Naive thymus-derived CD4-positive, alpha-beta T cell (primary cell): Measurements from ENCODE around the gene DOK6. TPM values are rescaled to one million over a fixed set of nuclear protein-coding genes. Genes with fewer than 3 reads are reported as not detected.

Experiments
- ATAC-seq: fragments of 150-1000 bp; cut with Tn5 transposase; 2 replicates; pipeline ENCODE4 v1.10.0; 2021; ENCODE audit warnings: mild to moderate bottlenecking, moderate library complexity
- CTCF ChIA-PET: fragments of 350-600 bp; sonication (Branson Sonifier 250); formaldehyde crosslinking; loops from one replicate; lab custom pipeline; 2021; ENCODE audit warnings: antibody characterized with exemption; lab: Charles Lee
- POLR2A ChIA-PET: fragments of 350-600 bp; sonication (Branson Sonifier 250); formaldehyde crosslinking; loops from one replicate; lab custom pipeline; 2021; ENCODE audit warnings: antibody characterized with exemption, inconsistent platforms; lab: Charles Lee
- DNase-seq, 9 donors: peaks; one replicate each; pipeline versions ENCODE4 v3.0.0 to v3.0.0-alpha.2; 2020 to 2022; ENCODE audit warnings: mixed read lengths in 1 of 9
- H3K27ac ChIP-seq: one replicate; pipeline ENCODE4 v1.7.0; 2013; ENCODE audit warnings: mild to moderate bottlenecking, low read depth, low read length, moderate library complexity
- H3K27me3 ChIP-seq, 2 donors: one replicate each; pipeline ENCODE4 v1.7.0; 2013; ENCODE audit warnings: low read length in 2 of 2, mild to moderate bottlenecking in 2 of 2, moderate library complexity in 2 of 2; ENCODE audit not compliant: control insufficient read depth in 2 of 2, insufficient read depth in 2 of 2
- H3K36me3 ChIP-seq, 3 experiments: 1 replicate in 2 of 3; 2 replicates in 1 of 3; pipeline ENCODE4 v1.7.0; 2013; ENCODE audit warnings: low read length in 3 of 3, mild to moderate bottlenecking in 3 of 3, moderate library complexity in 1 of 3; ENCODE audit not compliant: insufficient read depth in 3 of 3, control insufficient read depth in 2 of 3
- H3K4me1 ChIP-seq, 2 donors: one replicate each; pipeline ENCODE4 v1.7.0; 2013; ENCODE audit warnings: low read length in 2 of 2, mild to moderate bottlenecking in 2 of 2, moderate library complexity in 1 of 2; ENCODE audit not compliant: control insufficient read depth in 2 of 2, insufficient read depth in 2 of 2
- H3K4me3 ChIP-seq: 2 replicates; pipeline ENCODE4 v1.7.0; 2013; ENCODE audit warnings: mild to moderate bottlenecking, low read length
- H3K9me3 ChIP-seq, 3 experiments: 1 replicate in 2 of 3; 2 replicates in 1 of 3; pipeline ENCODE4 v1.7.0; 2013; ENCODE audit warnings: low read length in 3 of 3; ENCODE audit not compliant: control insufficient read depth in 2 of 3
- H3K27ac Mint-ChIP-seq, 9 donors: one replicate each; pipeline ENCODE4 v1.8.0; 2020 to 2022; ENCODE audit warnings: mixed read lengths in 9 of 9, mild to moderate bottlenecking in 8 of 9, moderate library complexity in 5 of 9, inconsistent platforms in 2 of 9
- H3K27me3 Mint-ChIP-seq, 5 donors: one replicate each; pipeline ENCODE4 v1.8.0; 2021 to 2022; ENCODE audit warnings: mixed read lengths in 5 of 5, mild to moderate bottlenecking in 1 of 5
- H3K36me3 Mint-ChIP-seq, 5 donors: one replicate each; pipeline ENCODE4 v1.8.0; 2020 to 2022; ENCODE audit warnings: mixed read lengths in 5 of 5, mild to moderate bottlenecking in 3 of 5, inconsistent platforms in 1 of 5
- H3K4me1 Mint-ChIP-seq, 7 donors: one replicate each; pipeline ENCODE4 v1.8.0; 2020 to 2022; ENCODE audit warnings: mixed read lengths in 7 of 7, mild to moderate bottlenecking in 3 of 7, inconsistent platforms in 1 of 7
- H3K4me3 Mint-ChIP-seq, 10 donors: one replicate each; pipeline ENCODE4 v1.8.0; 2020 to 2022; ENCODE audit warnings: mild to moderate bottlenecking in 10 of 10, mixed read lengths in 10 of 10, moderate library complexity in 6 of 10, inconsistent platforms in 2 of 10
- H3K9me3 Mint-ChIP-seq, 11 donors: one replicate each; pipeline ENCODE4 v1.8.0; 2020 to 2022; ENCODE audit warnings: mixed read lengths in 11 of 11, mild to moderate bottlenecking in 4 of 11, inconsistent platforms in 1 of 11, moderate library complexity in 1 of 11
- intact Hi-C, 2 donors: fragments of 100-400 bp; cut with micrococcal nuclease; formaldehyde crosslinking; loops; one replicate each; pipeline ENCODE4 v1.15.1; 2023
- polyA plus RNA-seq, 2 donors: library from polyadenylated mRNA; unstranded; fragments of 300-500 nt; fragmentation: Illumina TruSeq; gene quantifications; one replicate each; pipeline ENCODE4 v1.2.3, GENCODE V29; 2021
- total RNA-seq, 6 experiments: library from RNA in 5 of 6; stranded (reverse) in 5 of 6; gene quantifications; 1 replicate in 5 of 6; 2 replicates in 1 of 6; pipeline ENCODE4 v1.2.3 and lab custom pipeline; 2021 to 2026

Gene DOK6
- total and polyA plus RNA-seq, 7 experiments from 2014 or later, result 0.06 to 0.11 TPM; not detected in 5

GRCh38 chr18:69397096-69397495, 3.6 kb upstream of the DOK6 start:
- no peak overlapping the region for H3K4me3 ChIP-seq
- no peak for ATAC-seq
- no peaks in the 10 kb centered on the region for H3K9me3 ChIP-seq
- H3K27ac ChIP-seq, result no peak overlapping the region
- POLR2A ChIA-PET, result no interaction called here
- no peak overlapping the region for H3K27ac Mint-ChIP-seq
- no peaks in the 10 kb centered on the region for H3K36me3 Mint-ChIP-seq
- H3K27me3 ChIP-seq, result peaks cover 0 to 5% of the 10 kb centered on the region in 2 donors
- peaks cover 2 to 15% (median 10%) of the 10 kb centered on the region in 7 donors for H3K4me1 Mint-ChIP-seq
- peaks cover 0 to 2% (median 0%) of the 10 kb centered on the region in 11 donors for H3K9me3 Mint-ChIP-seq
- no peaks in the 10 kb centered on the region for H3K36me3 ChIP-seq
- no peak for DNase-seq
- peaks cover 41 to 54% (median 49%) of the 10 kb centered on the region in 5 donors for H3K27me3 Mint-ChIP-seq
- no peaks in the 10 kb centered on the region for H3K4me1 ChIP-seq
- CTCF ChIA-PET, result interaction anchor here (0.6 kb wide), 1 partner anchor 20 kb away, joined by 3 read pairs; no protein-coding TSS in a partner anchor
- intact Hi-C loops, result no loop called here
- H3K4me3 Mint-ChIP-seq, result no peak overlapping the region

- H3K4me3 Mint-ChIP-seq, result peak overlapping the region in 4 of 10 donors; percentile 27 to 58 (median 40)
- Histone ChIP-seq H3K27ac (no peak overlapping the region), H3K27me3 (peaks cover 3 to 5% of the 10 kb centered on the region in 2 donors), H3K36me3 (no peaks in the 10 kb centered on the region), H3K9me3 (no peaks in the 10 kb centered on the region), H3K4me1 (no peaks in the 10 kb centered on the region), H3K4me3 (no peak overlapping the region)
- peaks cover 6 to 19% (median 10%) of the 10 kb centered on the region in 7 donors for H3K4me1 Mint-ChIP-seq
- intact Hi-C loops, result no loop called here
- CTCF ChIA-PET, result no interaction called here
- no peak for DNase-seq
- H3K9me3 Mint-ChIP-seq, result peaks cover 0 to 2% (median 0%) of the 10 kb centered on the region in 11 donors
- no peaks in the 10 kb centered on the region for H3K36me3 Mint-ChIP-seq
- ATAC-seq, result no peak
- H3K27ac Mint-ChIP-seq, result no peak overlapping the region
- POLR2A ChIA-PET, result no interaction called here
- peaks cover 55 to 64% (median 59%) of the 10 kb centered on the region in 5 donors for H3K27me3 Mint-ChIP-seq
Observed at GRCh38 chr18:69399253-69399652, 1.4 kb upstream of the DOK6 start.

- H3K36me3 Mint-ChIP-seq, result no peaks in the 10 kb centered on the region
- Histone ChIP-seq H3K4me3 (no peak overlapping the region), H3K27ac (no peak overlapping the region), H3K4me1 (no peaks in the 10 kb centered on the region), H3K27me3 (peaks cover 3 to 6% of the 10 kb centered on the region in 2 donors), H3K9me3 (no peaks in the 10 kb centered on the region), H3K36me3 (no peaks in the 10 kb centered on the region)
- peaks cover 0 to 2% (median 0%) of the 10 kb centered on the region in 11 donors for H3K9me3 Mint-ChIP-seq
- peaks cover 6 to 19% (median 10%) of the 10 kb centered on the region in 7 donors for H3K4me1 Mint-ChIP-seq
- intact Hi-C loops, result no loop called here
- peak overlapping the region in 1 of 10 donors; percentile 68 for H3K4me3 Mint-ChIP-seq
- H3K27me3 Mint-ChIP-seq, result peaks cover 55 to 71% (median 61%) of the 10 kb centered on the region in 5 donors
- ChIA-PET CTCF (no interaction called here), POLR2A (no interaction called here)
- no peak for ATAC-seq
- H3K27ac Mint-ChIP-seq, result no peak overlapping the region
- no peak for DNase-seq
Observed at GRCh38 chr18:69400976-69401225, 213 bp downstream of the DOK6 start.

GRCh38 chr18:69401226-69401971, 711 bp downstream of the DOK6 start:
- ATAC-seq (no peak), DNase-seq (peak in 1 of 9 donors; percentile 22)
- no peaks in the 10 kb centered on the region for H3K36me3 Mint-ChIP-seq
- intact Hi-C loops, result no loop called here
- peaks cover 0 to 2% (median 0%) of the 10 kb centered on the region in 11 donors for H3K9me3 Mint-ChIP-seq
- POLR2A ChIA-PET, result no interaction called here
- Histone ChIP-seq H3K27ac (no peak overlapping the region), H3K27me3 (peaks cover 3 to 9% of the 10 kb centered on the region in 2 donors), H3K9me3 (no peaks in the 10 kb centered on the region), H3K36me3 (no peaks in the 10 kb centered on the region), H3K4me3 (no peak overlapping the region), H3K4me1 (no peaks in the 10 kb centered on the region)
- no peak overlapping the region for H3K27ac Mint-ChIP-seq
- H3K4me3 Mint-ChIP-seq, result peak overlapping the region in 5 of 10 donors; percentile 23 to 68 (median 49)
- peaks cover 6 to 19% (median 10%) of the 10 kb centered on the region in 7 donors for H3K4me1 Mint-ChIP-seq
- peaks cover 50 to 71% (median 65%) of the 10 kb centered on the region in 5 donors for H3K27me3 Mint-ChIP-seq
- CTCF ChIA-PET, result no interaction called here

GRCh38 chr18:69401972-69402532, 1.4 kb downstream of the DOK6 start:
- Mint-ChIP-seq H3K4me1 (peaks cover 6 to 19% (median 10%) of the 10 kb centered on the region in 7 donors), H3K36me3 (no peaks in the 10 kb centered on the region), H3K9me3 (peaks cover 0 to 2% (median 0%) of the 10 kb centered on the region in 11 donors), H3K4me3 (peak overlapping the region in 5 of 10 donors; percentile 23 to 68 (median 49)), H3K27me3 (peaks cover 50 to 73% (median 69%) of the 10 kb centered on the region in 5 donors), H3K27ac (no peak overlapping the region)
- ATAC-seq, result no peak
- ChIA-PET POLR2A (no interaction called here), CTCF (no interaction called here)
- Histone ChIP-seq H3K4me1 (no peaks in the 10 kb centered on the region), H3K9me3 (no peaks in the 10 kb centered on the region), H3K36me3 (no peaks in the 10 kb centered on the region), H3K27ac (no peak overlapping the region), H3K27me3 (peaks cover 3 to 9% of the 10 kb centered on the region in 2 donors), H3K4me3 (no peak overlapping the region)
- intact Hi-C loops, result no loop called here
- DNase-seq, result no peak

- Histone ChIP-seq H3K27ac (no peak overlapping the region), H3K36me3 (no peaks in the 10 kb centered on the region), H3K4me1 (no peaks in the 10 kb centered on the region), H3K4me3 (no peak overlapping the region), H3K9me3 (no peaks in the 10 kb centered on the region), H3K27me3 (peaks cover 3 to 9% of the 10 kb centered on the region in 2 donors)
- ATAC-seq, result no peak
- Mint-ChIP-seq H3K4me1 (peaks cover 6 to 19% (median 10%) of the 10 kb centered on the region in 7 donors), H3K9me3 (peaks cover 0 to 2% (median 0%) of the 10 kb centered on the region in 11 donors), H3K4me3 (peak overlapping the region in 3 of 10 donors; percentile 23 to 68 (median 49)), H3K27me3 (peaks cover 50 to 69% (median 65%) of the 10 kb centered on the region in 5 donors), H3K27ac (no peak overlapping the region), H3K36me3 (no peaks in the 10 kb centered on the region)
- no peak for DNase-seq
- ChIA-PET CTCF (no interaction called here), POLR2A (no interaction called here)
- intact Hi-C loops, result no loop called here
Observed at GRCh38 chr18:69402533-69402989, 1.9 kb downstream of the DOK6 start.
